Mesenchymal stem cell (in vitro differentiated cells and primary cell): ENCODE results near the gene AMACR.

ENCODE experiments used
- DNase-seq: peaks from one replicate; pipeline ENCODE4 v3.0.0-alpha.2; 2013
- H2AFZ ChIP-seq: one replicate; pipeline ENCODE4 v1.6.1; 2013; ENCODE audit warnings: low read depth, mild to moderate bottlenecking, control low read depth, inconsistent platforms, low read length, moderate library complexity
- H2AK5ac ChIP-seq: 2 replicates; pipeline ENCODE4 v1.6.1; 2013; ENCODE audit warnings: low read length, moderate library complexity, mild to moderate bottlenecking, inconsistent platforms; ENCODE audit not compliant: severe bottlenecking
- H2BK120ac ChIP-seq: one replicate; pipeline ENCODE4 v1.6.1; 2013; ENCODE audit warnings: low read depth, mild to moderate bottlenecking, inconsistent platforms, low read length, moderate library complexity
- H2BK12ac ChIP-seq, 2 experiments: one replicate each; pipeline ENCODE4 v1.6.1; 2013; ENCODE audit warnings: inconsistent platforms in 2 of 2, low read length in 2 of 2, mild to moderate bottlenecking in 2 of 2, moderate library complexity in 2 of 2, control low read depth in 1 of 2
- H2BK15ac ChIP-seq: one replicate; pipeline ENCODE4 v1.6.1; 2013; ENCODE audit warnings: mild to moderate bottlenecking, low read depth, inconsistent platforms; ENCODE audit not compliant: poor library complexity, severe bottlenecking
- H2BK5ac ChIP-seq: 2 replicates; pipeline ENCODE4 v1.6.1; 2013; ENCODE audit warnings: low read depth, mild to moderate bottlenecking, low read length, control low read depth, inconsistent platforms; ENCODE audit not compliant: poor library complexity, severe bottlenecking
- H3K14ac ChIP-seq, 2 experiments: one replicate each; pipeline ENCODE4 v1.6.1; 2013; ENCODE audit warnings: inconsistent platforms in 2 of 2, low read length in 2 of 2, control low read depth in 1 of 2, mild to moderate bottlenecking in 1 of 2, moderate library complexity in 1 of 2
- H3K18ac ChIP-seq, 2 experiments: one replicate each; pipeline ENCODE4 v1.6.1; 2013; ENCODE audit warnings: inconsistent platforms in 2 of 2, low read length in 2 of 2, control low read depth in 1 of 2, low read depth in 1 of 2, mild to moderate bottlenecking in 1 of 2
- H3K23ac ChIP-seq, 2 experiments: one replicate each; pipeline ENCODE4 v1.6.1; 2013; ENCODE audit warnings: inconsistent platforms in 2 of 2, low read length in 2 of 2, mild to moderate bottlenecking in 2 of 2, moderate library complexity in 2 of 2, control low read depth in 1 of 2
- H3K27ac ChIP-seq: 2 replicates; pipeline ENCODE4 v1.5.1; 2013; ENCODE audit warnings: mild to moderate bottlenecking, moderate library complexity, low read length, control low read depth, inconsistent platforms; ENCODE audit not compliant: poor library complexity, severe bottlenecking
- H3K27me3 ChIP-seq, 2 experiments: 2 replicates each; pipeline versions ENCODE4 v1.6.1 to v1.7.0; 2013; ENCODE audit warnings: low read length in 2 of 2, mild to moderate bottlenecking in 2 of 2, moderate library complexity in 2 of 2, control low read depth in 1 of 2, inconsistent platforms in 1 of 2; ENCODE audit not compliant: control insufficient read depth in 1 of 2, insufficient read depth in 1 of 2
- H3K36me3 ChIP-seq, 2 experiments: 2 replicates each; pipeline versions ENCODE4 v1.6.1 to v1.7.0; 2013; ENCODE audit warnings: low read length in 2 of 2, control low read depth in 1 of 2, inconsistent platforms in 1 of 2, low read depth in 1 of 2, mild to moderate bottlenecking in 1 of 2; ENCODE audit not compliant: insufficient read depth in 2 of 2, control insufficient read depth in 1 of 2
- H3K4ac ChIP-seq, 2 experiments: one replicate each; pipeline ENCODE4 v1.6.1; 2013; ENCODE audit warnings: inconsistent platforms in 2 of 2, low read length in 2 of 2, mild to moderate bottlenecking in 2 of 2, moderate library complexity in 2 of 2, control low read depth in 1 of 2, low read depth in 1 of 2
- H3K4me1 ChIP-seq: 2 replicates; pipeline ENCODE4 v1.6.1; 2013; ENCODE audit warnings: low read depth, low read length, control low read depth; ENCODE audit not compliant: control insufficient read depth, insufficient read depth
- H3K4me2 ChIP-seq: 2 replicates; pipeline ENCODE4 v1.6.1; 2013; ENCODE audit warnings: low read length, mild to moderate bottlenecking, inconsistent platforms; ENCODE audit not compliant: poor library complexity, severe bottlenecking
- H3K4me3 ChIP-seq, 2 experiments: 2 replicates each; pipeline versions ENCODE4 v1.5.1 to v1.7.0; 2013; ENCODE audit warnings: low read length in 2 of 2, mild to moderate bottlenecking in 2 of 2, control low read depth in 1 of 2, low read depth in 1 of 2; ENCODE audit not compliant: insufficient read depth in 1 of 2
- H3K79me1 ChIP-seq: replicated peaks from 2 replicates; pipeline ENCODE4 v1.6.1; 2013; ENCODE audit warnings: mild to moderate bottlenecking, control low read depth, low read length, inconsistent platforms; ENCODE audit not compliant: poor library complexity, severe bottlenecking
- H3K9ac ChIP-seq: 2 replicates; pipeline ENCODE4 v1.7.0; 2013; ENCODE audit warnings: mild to moderate bottlenecking, low read length, moderate library complexity
- H3K9me3 ChIP-seq: 2 replicates; pipeline ENCODE4 v1.7.0; 2013; ENCODE audit warnings: mild to moderate bottlenecking, low read length; ENCODE audit not compliant: control insufficient read depth
- H4K8ac ChIP-seq: one replicate; pipeline ENCODE4 v1.6.1; 2013; ENCODE audit warnings: inconsistent platforms, mild to moderate bottlenecking, low read length, moderate library complexity
- H4K91ac ChIP-seq: one replicate; pipeline ENCODE4 v1.6.1; 2013; ENCODE audit warnings: mild to moderate bottlenecking, low read length, inconsistent platforms
- WGBS: methylation state at CpG from one replicate; pipeline ENCODE4 v1.1.7; 2013; ENCODE audit warnings: mixed read lengths; 5-methylcytosine and 5-hydroxymethylcytosine counted together

AMACR gene

GRCh38 chr5:34016750-34017149, 8.9 kb upstream of the AMACR start:
- no peak overlapping the region for H3K4me3 ChIP-seq
- no peaks in the 10 kb centered on the region for H3K4me1 ChIP-seq
- H4K91ac ChIP-seq: no peak overlapping the region
- no peak overlapping the region for H3K14ac ChIP-seq
- no peak overlapping the region for H2BK5ac ChIP-seq
- no peak overlapping the region for H2BK12ac ChIP-seq
- no peak overlapping the region for H3K4ac ChIP-seq
- 78% methylated on average over 2 of the region's 2 CpGs for WGBS
- H3K79me1 ChIP-seq: no peaks in the 10 kb centered on the region
- no peak overlapping the region for H3K18ac ChIP-seq
- DNase-seq: no peak
- no peaks in the 10 kb centered on the region for H3K27me3 ChIP-seq
- no peaks in the 10 kb centered on the region for H3K36me3 ChIP-seq
- no peak overlapping the region for H3K23ac ChIP-seq
- no peak overlapping the region for H4K8ac ChIP-seq
- no peak overlapping the region for H3K9ac ChIP-seq
- H3K4me2 ChIP-seq: no peak overlapping the region
- no peak overlapping the region for H3K27ac ChIP-seq
- no peaks in the 10 kb centered on the region for H3K9me3 ChIP-seq
- H2BK15ac ChIP-seq: no peak overlapping the region
- H2BK120ac ChIP-seq: no peak overlapping the region
- H2AFZ ChIP-seq: no peak overlapping the region
- H2AK5ac ChIP-seq: no peak overlapping the region

GRCh38 chr5:34016222-34016621, 8.4 kb upstream of the AMACR start:
- Histone ChIP-seq H3K27ac (no peak overlapping the region), H4K8ac (no peak overlapping the region), H4K91ac (no peak overlapping the region), H3K9me3 (no peaks in the 10 kb centered on the region), H2AK5ac (no peak overlapping the region), H3K18ac (no peak overlapping the region), H3K23ac (no peak overlapping the region), H3K27me3 (no peaks in the 10 kb centered on the region), H3K4me2 (no peak overlapping the region), H3K4ac (no peak overlapping the region), H3K36me3 (no peaks in the 10 kb centered on the region), H2BK120ac (no peak overlapping the region), H3K79me1 (no peaks in the 10 kb centered on the region), H2AFZ (no peak overlapping the region), H2BK5ac (no peak overlapping the region), H3K14ac (no peak overlapping the region), H3K9ac (no peak overlapping the region), H2BK12ac (no peak overlapping the region), H3K4me3 (no peak overlapping the region), H2BK15ac (no peak overlapping the region), H3K4me1 (no peaks in the 10 kb centered on the region)
- 38% methylated on average over 5 of the region's 5 CpGs for WGBS
- no peak for DNase-seq

- Histone ChIP-seq H4K91ac (no peak overlapping the region), H3K9ac (no peak overlapping the region), H3K4me1 (no peaks in the 10 kb centered on the region), H3K27ac (no peak overlapping the region), H2BK5ac (no peak overlapping the region), H3K36me3 (no peaks in the 10 kb centered on the region), H3K14ac (no peak overlapping the region), H2BK15ac (no peak overlapping the region), H4K8ac (no peak overlapping the region), H3K27me3 (no peaks in the 10 kb centered on the region), H2AK5ac (no peak overlapping the region), H3K4me2 (no peak overlapping the region), H3K23ac (no peak overlapping the region), H3K4ac (no peak overlapping the region), H2AFZ (no peak overlapping the region), H2BK120ac (no peak overlapping the region), H2BK12ac (no peak overlapping the region), H3K9me3 (no peaks in the 10 kb centered on the region), H3K18ac (no peak overlapping the region), H3K79me1 (no peaks in the 10 kb centered on the region), H3K4me3 (no peak overlapping the region)
- DNase-seq: no peak
- 58% methylated on average over 3 of the region's 4 CpGs for whole genome bisulfite sequencing
Measured at GRCh38 chr5:34015120-34015822, 7.4 kb upstream of the AMACR start.

- H3K79me1 ChIP-seq: no peaks in the 10 kb centered on the region
- no peak overlapping the region for H3K4me2 ChIP-seq
- H2AFZ ChIP-seq: no peak overlapping the region
- no peak overlapping the region for H3K27ac ChIP-seq
- H2AK5ac ChIP-seq: no peak overlapping the region
- no peaks in the 10 kb centered on the region for H3K9me3 ChIP-seq
- no peak overlapping the region for H3K14ac ChIP-seq
- H2BK120ac ChIP-seq: no peak overlapping the region
- H4K91ac ChIP-seq: no peak overlapping the region
- no peak for DNase-seq
- no peak overlapping the region for H4K8ac ChIP-seq
- H3K9ac ChIP-seq: no peak overlapping the region
- no peak overlapping the region for H3K23ac ChIP-seq
- no peak overlapping the region for H3K18ac ChIP-seq
- WGBS: no CpG with 5 or more reads among the region's 2 CpGs
- no peak overlapping the region for H2BK5ac ChIP-seq
- H3K4me1 ChIP-seq: no peaks in the 10 kb centered on the region
- no peak overlapping the region for H3K4me3 ChIP-seq
- no peaks in the 10 kb centered on the region for H3K36me3 ChIP-seq
- H2BK15ac ChIP-seq: no peak overlapping the region
- no peak overlapping the region for H2BK12ac ChIP-seq
- no peak overlapping the region for H3K4ac ChIP-seq
- H3K27me3 ChIP-seq: no peaks in the 10 kb centered on the region
Measured at GRCh38 chr5:34014626-34015025, 6.8 kb upstream of the AMACR start.
